ENCODE data around the gene DCLRE1C. TPM values are rescaled to one million over a fixed set of nuclear protein-coding genes. Genes with fewer than 3 reads are reported as not detected.

The DCLRE1C gene
- total RNA-seq, 1 donor from 2014 or later = 11.3 TPM

GRCh38 chr10:14958872-14959220, 5.0 kb upstream of the DCLRE1C start:
- no peak for DNase-seq
- peak overlapping the region; percentile 92 for H3K27ac ChIP-seq
- H3K9me3 ChIP-seq = no peaks in the 10 kb centered on the region
- ATAC-seq = no peak
- H3K4me1 ChIP-seq = peaks cover 3% of the 10 kb centered on the region
- intact Hi-C loops (cut with DNase I) = no loop called here
- H3K36me3 ChIP-seq = no peaks in the 10 kb centered on the region
- H3K4me3 ChIP-seq = peak overlapping the region; percentile 95
- no peak for TF ChIP-seq CTCF (IDR thresholded peaks at IDR 0.05)
- H3K27me3 ChIP-seq = no peaks in the 10 kb centered on the region

GRCh38 chr10:14954934-14955333, 1.0 kb upstream of the DCLRE1C start:
- no peak overlapping the region for H3K4me3 ChIP-seq
- TF ChIP-seq CTCF (IDR thresholded peaks at IDR 0.05) = no peak
- peaks cover 14% of the 10 kb centered on the region for H3K4me1 ChIP-seq
- H3K36me3 ChIP-seq = no peaks in the 10 kb centered on the region
- DNase-seq (no peak), ATAC-seq (no peak)
- H3K27me3 ChIP-seq = no peaks in the 10 kb centered on the region
- intact Hi-C loops (cut with DNase I) = no loop called here
- H3K9me3 ChIP-seq = no peaks in the 10 kb centered on the region
- H3K27ac ChIP-seq = no peak overlapping the region

- no peaks in the 10 kb centered on the region for H3K36me3 ChIP-seq
- intact Hi-C loops (cut with DNase I) = no loop called here
These were observed 384 bp downstream of the DCLRE1C start for GRCh38 chr10:14953424-14954000.

GRCh38 chr10:14952851-14953423, 959 bp downstream of the DCLRE1C start:
- no peak for DNase-seq

More at GRCh38 chr10:14953424-14954000, 384 bp downstream of the DCLRE1C start:
- Histone ChIP-seq H3K4me1 (peaks cover 11% of the 10 kb centered on the region), H3K9me3 (no peaks in the 10 kb centered on the region), H3K4me3 (peak overlapping the region; percentile 73), H3K27me3 (no peaks in the 10 kb centered on the region), H3K27ac (peak overlapping the region; percentile 92)
- peak; percentile 28 for TF ChIP-seq CTCF (IDR thresholded peaks at IDR 0.05)
- no peak for DNase-seq
- ATAC-seq = peak; percentile 66

GRCh38 chr10:14949291-14949690, 4.6 kb downstream of the DCLRE1C start:
- Histone ChIP-seq H3K27me3 (no peaks in the 10 kb centered on the region), H3K36me3 (peaks cover 35% of the 10 kb centered on the region), H3K27ac (no peak overlapping the region), H3K9me3 (no peaks in the 10 kb centered on the region), H3K4me1 (peaks cover 11% of the 10 kb centered on the region), H3K4me3 (no peak overlapping the region)
- intact Hi-C loops (cut with DNase I) = no loop called here
- TF ChIP-seq CTCF (IDR thresholded peaks at IDR 0.05) = no peak
- ATAC-seq (no peak), DNase-seq (no peak)

More at GRCh38 chr10:14952851-14953423, 959 bp downstream of the DCLRE1C start:
- no peaks in the 10 kb centered on the region for H3K27me3 ChIP-seq
- ATAC-seq = no peak
- H3K27ac ChIP-seq = peak overlapping the region; percentile 92
- H3K4me1 ChIP-seq = peaks cover 11% of the 10 kb centered on the region
- H3K9me3 ChIP-seq = no peaks in the 10 kb centered on the region
- intact Hi-C loops (cut with DNase I) = no loop called here
- H3K36me3 ChIP-seq = peaks cover 2% of the 10 kb centered on the region
- peak overlapping the region; percentile 73 for H3K4me3 ChIP-seq
- TF ChIP-seq CTCF (IDR thresholded peaks at IDR 0.05) = no peak
